HepG2 (cell line): ENCODE measurements around the gene EEFSEC. TPM values are rescaled to one million over a fixed set of nuclear protein-coding genes. Genes with fewer than 3 reads are reported as not detected.

ENCODE experiments used
- ATAC-seq: fragments of 200-7000 bp; cut with Tn5 transposase; 3 replicates; pipeline ENCODE4 v1.9.1; 2020; ENCODE audit warnings: mild to moderate bottlenecking, moderate library complexity
- BruUV-seq: library from RNA; stranded (reverse); fragments of 400-500 nt; replicated peaks from 2 replicates; lab custom pipeline; 2021; lab: Mats Ljungman, UMichigan
- CTCF ChIA-PET: fragments of 300-600 bp; formaldehyde crosslinking; extraction: SDS; loops from one replicate; lab custom pipeline; 2021; ENCODE audit warnings: low total read pairs, inconsistent platforms, low intra/inter-chr PET ratio; lab: Yijun Ruan, JAX
- POLR2A ChIA-PET: fragments of 350-600 bp; sonication (Branson Sonifier 250); formaldehyde crosslinking; loops from one replicate; lab custom pipeline; 2020; ENCODE audit warnings: antibody characterized with exemption, inconsistent platforms; lab: Yijun Ruan, JAX
- DNase-seq: peaks from one replicate; pipeline ENCODE4 v3.0.0-alpha.2; 2015; ENCODE audit warnings: low spot score
- FAIRE-seq: peaks from 3 replicates; lab custom pipeline; 2011; peaks lifted over from hg19 to GRCh38; lab: Jason Lieb, UNC
- H2AFZ ChIP-seq: one replicate; pipeline ENCODE4 v1.6.1; 2011; ENCODE audit warnings: low read length, inconsistent platforms
- H3K27ac ChIP-seq: fragments of 300-600 bp; 3 replicates; pipeline ENCODE4 v1.8.0; 2011; ENCODE audit warnings: mixed run types, mild to moderate bottlenecking, mixed read lengths, low read length, inconsistent platforms; ENCODE audit not compliant: insufficient read depth; ENCODE audit errors: extremely low read length
- H3K27me3 ChIP-seq, 2 experiments: fragments of 200-600 bp in 1 of 2; 2 replicates in 1 of 2; 3 replicates in 1 of 2; pipeline versions ENCODE4 v1.6.0 to v1.8.0; 2011; ENCODE audit warnings: low read length in 2 of 2, mild to moderate bottlenecking in 2 of 2, moderate library complexity in 2 of 2, inconsistent platforms in 1 of 2; ENCODE audit not compliant: insufficient read depth in 2 of 2, control insufficient read depth in 1 of 2
- H3K36me3 ChIP-seq, 2 experiments: fragments of 200-600 bp in 1 of 2; replicated peaks in 1 of 2; 2 replicates in 1 of 2; 3 replicates in 1 of 2; pipeline versions ENCODE4 v1.5.1 to v1.8.0; 2011; ENCODE audit warnings: low read length in 2 of 2, inconsistent platforms in 1 of 2; ENCODE audit not compliant: insufficient read depth in 2 of 2, control insufficient read depth in 1 of 2
- H3K4me1 ChIP-seq: 2 replicates; pipeline ENCODE4 v1.5.1; 2012; ENCODE audit warnings: low read length, inconsistent platforms; ENCODE audit not compliant: insufficient read depth
- H3K4me2 ChIP-seq: 2 replicates; pipeline ENCODE4 v1.6.0; 2011; ENCODE audit warnings: low read depth, low read length, inconsistent platforms
- H3K4me3 ChIP-seq, 3 experiments: fragments of 200-600 bp in 1 of 3; sonication (generic), shearing (Covaris generic) in 1 of 3; replicated peaks in 1 of 3; 2 replicates each; pipeline ENCODE4 v1.5.1; 2011 to 2016; ENCODE audit warnings: low read length in 3 of 3, inconsistent platforms in 2 of 3, low read depth in 2 of 3, mild to moderate bottlenecking in 2 of 3, control low read depth in 1 of 3, mixed read lengths in 1 of 3; ENCODE audit not compliant: insufficient read depth in 1 of 3
- H3K79me2 ChIP-seq: one replicate; pipeline ENCODE4 v1.6.1; 2011; ENCODE audit warnings: low read length, inconsistent platforms; ENCODE audit not compliant: insufficient read depth
- H3K9ac ChIP-seq: 2 replicates; pipeline ENCODE4 v1.6.0; 2011; ENCODE audit warnings: mild to moderate bottlenecking, low read depth, low read length, inconsistent platforms; ENCODE audit not compliant: insufficient read depth
- H3K9me3 ChIP-seq: 2 replicates; pipeline ENCODE4 v1.5.1; 2012; ENCODE audit warnings: mild to moderate bottlenecking, low read length
- H4K20me1 ChIP-seq: 2 replicates; pipeline ENCODE4 v1.6.0; 2011; ENCODE audit warnings: inconsistent platforms, mild to moderate bottlenecking, low read length, moderate library complexity; ENCODE audit not compliant: insufficient read depth
- ATRX ChIP-seq: sonication (generic); formaldehyde crosslinking; IDR thresholded peaks from 2 replicates; pipeline ENCODE4 v1.4.0; 2020; ENCODE audit warnings: missing genetic modification reagents, borderline replicate concordance
- EEA1 ChIP-seq: sonication (generic); formaldehyde crosslinking; IDR thresholded peaks from 2 replicates; pipeline ENCODE4 v1.5.1; 2020; ENCODE audit warnings: mild to moderate bottlenecking, missing genetic modification reagents, borderline replicate concordance
- ETS1 ChIP-seq: sonication (generic); formaldehyde crosslinking; IDR thresholded peaks from 2 replicates; pipeline ENCODE4 v1.4.0; 2020; ENCODE audit warnings: missing genetic modification reagents
- FOXC1 ChIP-seq: sonication (generic); formaldehyde crosslinking; IDR thresholded peaks from 2 replicates; pipeline ENCODE4 v1.8.0; 2022; ENCODE audit warnings: mild to moderate bottlenecking, missing genetic modification reagents, borderline replicate concordance
- KAT7 ChIP-seq: IDR thresholded peaks from 2 replicates; pipeline ENCODE4 v1.6.1; 2018; ENCODE audit warnings: borderline replicate concordance, missing compliant biosample characterization
- NFIB ChIP-seq: sonication (generic); formaldehyde crosslinking; IDR thresholded peaks from 2 replicates; pipeline ENCODE4 v1.9.0; 2021; ENCODE audit warnings: missing genetic modification reagents, mild to moderate bottlenecking, borderline replicate concordance
- NRL ChIP-seq: sonication (generic); formaldehyde crosslinking; IDR thresholded peaks from 2 replicates; pipeline ENCODE4 v1.5.0; 2020; ENCODE audit warnings: missing genetic modification reagents, mild to moderate bottlenecking, moderate library complexity, borderline replicate concordance
- SMARCE1 ChIP-seq: fragments of 450-650 bp; IDR thresholded peaks from 2 replicates; pipeline ENCODE4 v1.6.1; 2017; ENCODE audit warnings: borderline replicate concordance
- SP4 ChIP-seq: sonication (generic); formaldehyde crosslinking; IDR thresholded peaks from 2 replicates; pipeline ENCODE4 v1.8.1; 2023; ENCODE audit warnings: mild to moderate bottlenecking, missing genetic modification reagents
- TAF1 ChIP-seq: sonication (generic); formaldehyde crosslinking; IDR thresholded peaks from 2 replicates; pipeline ENCODE4 v1.4.0; 2020; ENCODE audit warnings: missing genetic modification reagents
- ZNF331 ChIP-seq: sonication (generic); formaldehyde crosslinking; IDR thresholded peaks from 2 replicates; pipeline ENCODE4 v1.4.0; 2020; ENCODE audit warnings: missing genetic modification reagents
- ZNF598 ChIP-seq: sonication (generic); formaldehyde crosslinking; IDR thresholded peaks from 2 replicates; pipeline ENCODE4 v1.5.1; 2020; ENCODE audit warnings: mild to moderate bottlenecking, missing genetic modification reagents, borderline replicate concordance
- ZNF644 ChIP-seq: IDR thresholded peaks from 2 replicates; pipeline ENCODE4 v1.6.1; 2016; ENCODE audit warnings: low read depth
- ZNF678 ChIP-seq: sonication (generic); formaldehyde crosslinking; IDR thresholded peaks from 2 replicates; pipeline ENCODE4 v1.4.0; 2020; ENCODE audit warnings: mild to moderate bottlenecking, missing genetic modification reagents
- ZNF784 ChIP-seq: sonication (generic); formaldehyde crosslinking; IDR thresholded peaks from 2 replicates; pipeline ENCODE4 v1.5.1; 2020; ENCODE audit warnings: missing genetic modification reagents, mild to moderate bottlenecking, borderline replicate concordance
- WGBS: methylation state at CpG from one replicate; pipeline ENCODE4 v1.1.6; 2017; ENCODE audit warnings: low lambda C conversion rate; 5-methylcytosine and 5-hydroxymethylcytosine counted together
- in situ Hi-C: cut with HindIII; loops from 2 replicates; pipeline ENCODE4 v1.10.0; 2017; ENCODE audit warnings: low pct_unique_long_range_greater_than_20kb; ENCODE audit not compliant: extremely low pct_ligation_motif_present
- intact Hi-C: fragments of 100-400 bp; cut with micrococcal nuclease; formaldehyde crosslinking; loops from one replicate; pipeline ENCODE4 v1.10.0; 2022; ENCODE audit not compliant: unreplicated experiment
- polyA plus RNA-seq, 8 experiments: library from polyadenylated mRNA; depleted of rRNA in 3 of 8; stranded (reverse) in 7 of 8; unstranded in 1 of 8; fragments of >200 nt; fragmentation: Illumina TruSeq in 4 of 8; extraction: Trizol in 4 of 8; gene quantifications; 2 replicates each; pipeline versions ENCODE4 v1.2.1 to v1.2.3, GENCODE V29; 2011 to 2016; ENCODE audit warnings: low read depth in 4 of 8, missing spikeins in 1 of 8, mixed read lengths in 1 of 8; ENCODE audit not compliant: insufficient read depth in 1 of 8
- total RNA-seq, 5 experiments: library from RNA; depleted of rRNA; stranded (reverse); fragments of >200 nt; fragmentation: Illumina TruSeq; extraction: Trizol; gene quantifications; 2 replicates each; pipeline ENCODE4 v1.2.3, GENCODE V29; 2016; ENCODE audit warnings: low read depth in 1 of 5
- TF ChIP-seq, protein P1 (sequence below): sonication (generic); formaldehyde crosslinking; IDR thresholded peaks from 2 replicates; pipeline ENCODE4 v1.5.0; 2020; ENCODE audit warnings: missing genetic modification reagents
- TF ChIP-seq, protein P2 (sequence below): IDR thresholded peaks from 2 replicates; pipeline ENCODE4 v1.6.1; 2016; ENCODE audit warnings: control low read depth

Gene EEFSEC
- total and polyA plus RNA-seq, 2 of the 13 experiments (the other 11 are each of a cell fraction or from before 2014, with no cell fraction given) = 6.4 to 24.2 TPM

DNA sequence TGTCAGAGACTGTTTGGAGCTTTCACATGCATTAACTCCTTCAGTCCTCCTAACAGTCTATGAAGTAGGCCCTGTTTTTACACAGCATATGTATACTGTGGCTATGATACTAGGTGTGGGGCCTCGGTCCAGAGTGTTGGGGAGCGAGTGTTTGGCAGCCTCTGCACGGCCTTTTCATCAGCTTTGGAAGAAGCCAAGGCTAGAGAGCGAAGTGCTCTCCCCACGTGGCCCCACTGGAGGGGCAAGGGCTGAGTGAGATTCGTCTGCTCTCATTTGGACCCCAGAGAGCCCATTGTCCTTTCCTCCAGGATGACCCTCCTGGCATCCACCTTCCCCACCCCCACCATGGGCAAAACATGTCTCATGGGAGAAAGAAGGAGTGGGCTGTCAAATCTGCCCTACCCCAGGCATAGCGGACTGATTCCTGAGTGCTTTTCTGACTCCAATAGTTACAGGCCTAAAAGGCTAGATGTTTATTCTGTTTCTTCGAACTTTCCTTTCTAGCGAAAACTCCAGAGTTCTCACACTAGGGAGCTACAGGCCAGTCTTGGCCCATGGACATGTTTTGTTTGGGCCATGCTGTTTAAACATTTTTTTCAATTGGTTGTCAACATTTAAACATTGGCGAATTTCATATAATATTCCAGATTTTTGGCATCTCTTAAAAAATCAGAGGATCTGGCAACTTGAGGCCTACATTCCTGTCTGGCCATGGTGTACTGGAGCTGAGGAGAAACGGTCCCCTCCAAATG is 76.0 kb downstream of the EEFSEC start:
- no peaks in the 10 kb centered on the region; a peak in 1 of 5 replicates for H3K36me3 ChIP-seq
- DNase-seq = no peak
- no peak overlapping the region for H3K27ac ChIP-seq
- no peak overlapping the region for H2AFZ ChIP-seq
- no peaks in the 10 kb centered on the region for H3K27me3 ChIP-seq
- 98% methylated on average over 7 of the region's 11 CpGs for WGBS
- peaks cover 3% of the 10 kb centered on the region; the same call in 1 of the 2 replicates for H4K20me1 ChIP-seq
- no peak overlapping the region for H3K4me2 ChIP-seq
- FAIRE-seq = no peak
- ChIA-PET POLR2A (no interaction called here), CTCF (no interaction called here)
- no peaks in the 10 kb centered on the region for H3K9me3 ChIP-seq
- ATAC-seq = no peak
- no peak overlapping the region for H3K9ac ChIP-seq
- H3K4me1 ChIP-seq = peaks cover 8% of the 10 kb centered on the region
- BruUV-seq = no TSS peak
- in situ Hi-C loops (no loop called here), intact Hi-C loops (loop anchor here (5.0 kb wide), 1 partner anchor 57 kb away; no protein-coding TSS in a partner anchor)
- H3K4me3 ChIP-seq = no peak overlapping the region
- peaks cover 3% of the 10 kb centered on the region for H3K79me2 ChIP-seq
- no peak for TF ChIP-seq SP4 (CRISPR knock-in tag)
- TF ChIP-seq EEA1 = no peak
- no peak for TF ChIP-seq SMARCE1
- no peak for TF ChIP-seq ATRX
- TF ChIP-seq ZNF644 = no peak
- no peak for TF ChIP-seq TAF1
- no peak for TF ChIP-seq ZNF598 (CRISPR knock-in tag)
- no peak for TF ChIP-seq FOXC1 (CRISPR knock-in tag)
- no peak for TF ChIP-seq NFIB (CRISPR knock-in tag)
- TF ChIP-seq, protein P1, sequence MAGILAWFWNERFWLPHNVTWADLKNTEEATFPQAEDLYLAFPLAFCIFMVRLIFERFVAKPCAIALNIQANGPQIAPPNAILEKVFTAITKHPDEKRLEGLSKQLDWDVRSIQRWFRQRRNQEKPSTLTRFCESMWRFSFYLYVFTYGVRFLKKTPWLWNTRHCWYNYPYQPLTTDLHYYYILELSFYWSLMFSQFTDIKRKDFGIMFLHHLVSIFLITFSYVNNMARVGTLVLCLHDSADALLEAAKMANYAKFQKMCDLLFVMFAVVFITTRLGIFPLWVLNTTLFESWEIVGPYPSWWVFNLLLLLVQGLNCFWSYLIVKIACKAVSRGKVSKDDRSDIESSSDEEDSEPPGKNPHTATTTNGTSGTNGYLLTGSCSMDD (CRISPR knock-in tag) = no peak
- no peak for TF ChIP-seq ZNF678 (CRISPR knock-in tag)
- TF ChIP-seq ETS1 (CRISPR knock-in tag) = no peak
- no peak for TF ChIP-seq ZNF784 (CRISPR knock-in tag)
- TF ChIP-seq, protein P2, sequence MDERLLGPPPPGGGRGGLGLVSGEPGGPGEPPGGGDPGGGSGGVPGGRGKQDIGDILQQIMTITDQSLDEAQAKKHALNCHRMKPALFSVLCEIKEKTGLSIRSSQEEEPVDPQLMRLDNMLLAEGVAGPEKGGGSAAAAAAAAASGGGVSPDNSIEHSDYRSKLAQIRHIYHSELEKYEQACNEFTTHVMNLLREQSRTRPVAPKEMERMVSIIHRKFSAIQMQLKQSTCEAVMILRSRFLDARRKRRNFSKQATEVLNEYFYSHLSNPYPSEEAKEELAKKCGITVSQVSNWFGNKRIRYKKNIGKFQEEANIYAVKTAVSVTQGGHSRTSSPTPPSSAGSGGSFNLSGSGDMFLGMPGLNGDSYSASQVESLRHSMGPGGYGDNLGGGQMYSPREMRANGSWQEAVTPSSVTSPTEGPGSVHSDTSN (CRISPR knock-in tag) = no peak
- TF ChIP-seq NRL = no peak
- no peak for TF ChIP-seq ZNF331 (CRISPR knock-in tag)
- TF ChIP-seq KAT7 (CRISPR knock-in tag) = no peak
